Colonic mucosa (tissue), 4 donors: ENCODE data around the gene RABIF. TPM values are rescaled to one million over a fixed set of nuclear protein-coding genes. Genes with fewer than 3 reads are reported as not detected.
"Not testable (repeated sequence)": the region's sequence is repeated elsewhere in the genome, so short reads cannot be mapped to it uniquely, and the experiment has no call there.

Experiments used
- DNase-seq: peaks from one replicate; pipeline ENCODE4 v3.0.0-alpha.2; 2020
- H3K27ac ChIP-seq: fragments of 200-600 bp; one replicate; pipeline ENCODE4 v1.8.0; 2021
- H3K27me3 ChIP-seq: fragments of 200-600 bp; one replicate; pipeline ENCODE4 v1.8.0; 2021
- H3K36me3 ChIP-seq: fragments of 200-600 bp; one replicate; pipeline ENCODE4 v1.8.0; 2021
- H3K4me1 ChIP-seq: fragments of 200-600 bp; one replicate; pipeline ENCODE4 v1.8.0; 2021; ENCODE audit warnings: mild to moderate bottlenecking
- H3K4me3 ChIP-seq: fragments of 200-600 bp; one replicate; pipeline ENCODE4 v1.8.0; 2021
- H3K9ac ChIP-seq, 2 donors: one replicate each; pipeline ENCODE4 v1.7.0; 2013; ENCODE audit warnings: control low read depth in 2 of 2, low read depth in 2 of 2, low read length in 2 of 2
- H3K9me3 ChIP-seq: fragments of 200-600 bp; one replicate; pipeline ENCODE4 v1.8.0; 2021
- intact Hi-C: fragments of 100-400 bp; cut with DNase I; formaldehyde crosslinking; loops from one replicate; pipeline ENCODE4 v1.14.1; 2022
- total RNA-seq, 2 donors: library from RNA; stranded (reverse); fragmentation: NEBNext Ultra II Directional in 1 of 2; extraction: Animal tissue kit (Norgen Biotek cat#: 25700) in 1 of 2; gene quantifications; one replicate each; pipeline ENCODE4 v1.2.1, GENCODE V29; 2021
- TF ChIP-seq, protein P1 (sequence below): fragments of 200-600 bp; IDR thresholded peaks from one replicate; pipeline ENCODE4 v1.8.0; 2022; ENCODE audit warnings: antibody characterized with exemption, mild to moderate bottlenecking
- donor health status: healthy.
- donor health status: DM: no; HTN: no; CAD: no.
- donor health status: DM: no; HTN: no; CAD: no.

The RABIF gene
- 10 to 100 TPM; 11.9 to 12.0 TPM for total RNA-seq

DNA sequence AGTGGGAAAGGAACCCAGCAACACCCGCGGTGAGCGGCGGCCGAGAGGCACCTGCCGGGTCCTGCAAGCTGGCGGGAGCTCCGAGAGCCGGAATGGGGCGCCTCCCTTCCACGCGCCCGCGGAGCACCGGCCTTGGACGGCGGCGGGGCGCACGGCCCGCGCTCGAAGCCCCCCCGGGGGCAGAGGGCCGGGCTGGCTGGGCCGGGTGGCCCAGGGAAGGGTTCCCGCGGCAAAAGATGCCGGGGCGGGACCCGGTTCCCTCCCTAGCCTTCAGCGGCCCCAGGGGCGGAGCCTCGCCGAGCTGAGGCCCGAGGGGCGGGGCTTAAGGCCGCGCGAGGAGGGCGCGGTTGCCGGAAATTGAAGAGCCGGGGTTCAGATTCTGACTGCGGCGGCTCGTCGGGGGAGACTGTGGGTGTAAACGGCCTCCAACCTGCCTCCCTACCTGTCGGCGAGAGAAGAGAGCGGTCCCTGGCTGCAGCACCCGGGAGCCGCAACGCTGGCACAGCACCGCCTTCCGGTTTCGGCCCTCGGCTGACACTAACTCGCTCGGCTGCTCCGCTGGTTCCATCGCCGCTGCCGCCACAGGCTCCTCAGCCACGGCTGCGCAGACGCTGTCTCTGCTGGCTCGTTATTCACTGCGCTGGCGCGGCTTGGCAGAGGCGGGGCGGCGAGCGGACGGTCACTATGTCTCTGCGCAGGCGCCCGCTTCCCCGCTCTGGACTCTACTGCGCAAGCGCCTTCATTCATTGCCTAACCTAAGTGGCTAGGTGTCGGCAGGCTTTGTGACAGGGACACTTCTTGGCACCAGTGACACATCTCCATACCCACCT is at the start of gene RABIF:
TSS of gene RABIF (minus strand) at position 619 of the 830 bp plus-strand sequence. CDS start at position 568, 51 bp downstream.
- Histone ChIP-seq H3K27me3 (no peaks in the 10 kb centered on the region), H3K36me3 (no peaks in the 10 kb centered on the region), H3K4me3 (peak within 1 kb of the TSS; percentile 85), H3K27ac (peak within 1 kb of the TSS; percentile 99), H3K9ac (peak within 1 kb of the TSS; percentile 58 to 84), H3K4me1 (no peaks in the 10 kb centered on the region), H3K9me3 (no peaks in the 10 kb centered on the region)
- intact Hi-C loops, result no loop called here
- TF ChIP-seq, protein P1, sequence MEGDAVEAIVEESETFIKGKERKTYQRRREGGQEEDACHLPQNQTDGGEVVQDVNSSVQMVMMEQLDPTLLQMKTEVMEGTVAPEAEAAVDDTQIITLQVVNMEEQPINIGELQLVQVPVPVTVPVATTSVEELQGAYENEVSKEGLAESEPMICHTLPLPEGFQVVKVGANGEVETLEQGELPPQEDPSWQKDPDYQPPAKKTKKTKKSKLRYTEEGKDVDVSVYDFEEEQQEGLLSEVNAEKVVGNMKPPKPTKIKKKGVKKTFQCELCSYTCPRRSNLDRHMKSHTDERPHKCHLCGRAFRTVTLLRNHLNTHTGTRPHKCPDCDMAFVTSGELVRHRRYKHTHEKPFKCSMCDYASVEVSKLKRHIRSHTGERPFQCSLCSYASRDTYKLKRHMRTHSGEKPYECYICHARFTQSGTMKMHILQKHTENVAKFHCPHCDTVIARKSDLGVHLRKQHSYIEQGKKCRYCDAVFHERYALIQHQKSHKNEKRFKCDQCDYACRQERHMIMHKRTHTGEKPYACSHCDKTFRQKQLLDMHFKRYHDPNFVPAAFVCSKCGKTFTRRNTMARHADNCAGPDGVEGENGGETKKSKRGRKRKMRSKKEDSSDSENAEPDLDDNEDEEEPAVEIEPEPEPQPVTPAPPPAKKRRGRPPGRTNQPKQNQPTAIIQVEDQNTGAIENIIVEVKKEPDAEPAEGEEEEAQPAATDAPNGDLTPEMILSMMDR, result no peak
- DNase-seq, result peak; percentile 97

DNA sequence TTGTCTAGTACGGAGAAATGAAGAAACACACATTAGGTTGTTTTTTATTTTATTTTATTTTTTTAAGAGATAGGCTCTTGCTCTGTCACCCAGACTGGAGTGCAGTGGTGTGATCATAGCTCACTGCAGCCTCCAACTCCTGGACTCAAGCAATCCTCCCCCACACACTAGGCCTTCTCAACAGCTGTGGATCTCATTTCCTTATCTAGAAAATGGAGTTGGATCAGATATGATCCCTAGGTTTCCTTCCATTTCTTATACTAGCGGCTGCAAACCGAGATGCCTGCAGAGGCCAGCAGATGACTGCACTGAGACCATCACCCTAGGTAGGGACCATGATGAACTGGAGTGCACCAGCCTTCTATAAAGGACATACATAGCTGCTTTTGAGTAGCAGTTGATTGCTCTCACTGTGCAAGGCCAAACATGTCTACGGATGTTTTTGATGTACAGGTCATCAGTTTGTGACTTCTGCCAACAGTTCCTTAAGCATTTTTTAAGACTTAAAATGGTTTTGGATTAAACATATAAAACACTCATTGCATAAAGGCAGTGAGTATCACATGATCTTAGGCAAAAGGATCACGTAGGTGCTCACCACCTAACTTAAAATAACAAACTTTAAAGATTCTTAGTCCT is 49.5 kb upstream of the RABIF start:
- Histone ChIP-seq H3K27ac (no peak overlapping the region), H3K27me3 (no peaks in the 10 kb centered on the region), H3K4me1 (no peaks in the 10 kb centered on the region), H3K9ac (no peak overlapping the region), H3K9me3 (no peaks in the 10 kb centered on the region), H3K36me3 (peaks cover 18% of the 10 kb centered on the region), H3K4me3 (no peak overlapping the region)
- TF ChIP-seq, protein P1, result no peak
- DNase-seq, result no peak
- intact Hi-C loops, result no loop called here

DNA sequence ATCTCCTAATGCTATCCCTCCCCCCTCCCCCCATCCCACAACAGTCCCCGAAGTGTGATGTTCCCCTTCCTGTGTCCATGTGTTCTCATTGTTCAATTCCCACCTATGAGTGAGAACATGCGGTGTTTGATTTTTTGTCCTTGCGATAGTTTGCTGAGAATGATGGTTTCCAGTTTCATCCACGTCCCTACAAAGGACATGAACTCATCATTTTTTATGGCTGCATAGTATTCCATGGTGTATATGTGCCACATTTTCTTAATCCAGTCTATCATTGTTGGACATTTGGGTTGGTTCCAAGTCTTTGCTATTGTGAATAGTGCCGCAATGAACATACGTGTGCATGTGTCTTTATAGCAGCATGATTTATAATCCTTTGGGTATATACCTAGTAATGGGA is 47.5 kb upstream of the RABIF start:
- H3K4me1 ChIP-seq, H3K36me3 ChIP-seq, intact Hi-C loops, H3K9ac ChIP-seq, H3K9me3 ChIP-seq, DNase-seq, H3K27ac ChIP-seq, H3K4me3 ChIP-seq, H3K27me3 ChIP-seq: not testable (repeated sequence)

DNA sequence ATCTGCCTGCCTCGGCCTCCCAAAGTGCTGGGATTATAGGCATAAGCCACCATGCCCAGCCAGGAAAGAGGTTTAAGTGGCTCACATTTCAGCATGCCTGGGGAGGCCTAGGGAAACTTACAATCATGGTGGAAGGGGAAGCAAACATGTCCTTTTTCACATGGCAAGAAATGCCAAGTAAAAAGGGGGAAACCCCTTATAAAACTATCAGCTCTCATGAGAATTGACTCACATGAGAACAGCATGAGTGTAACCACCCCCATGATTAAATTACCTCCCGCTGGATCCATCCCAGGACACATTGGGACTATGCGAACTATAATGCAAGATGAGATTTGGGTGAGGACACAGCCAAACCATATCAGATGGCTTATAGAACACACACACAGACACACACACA is 46.9 kb upstream of the RABIF start:
- Histone ChIP-seq H3K9me3 (no peaks in the 10 kb centered on the region), H3K9ac (no peak overlapping the region), H3K27me3 (no peaks in the 10 kb centered on the region), H3K4me1 (no peaks in the 10 kb centered on the region), H3K4me3 (no peak overlapping the region), H3K36me3 (no peaks in the 10 kb centered on the region), H3K27ac (no peak overlapping the region)
- TF ChIP-seq, protein P1, result no peak
- intact Hi-C loops, result no loop called here
- no peak for DNase-seq

DNA sequence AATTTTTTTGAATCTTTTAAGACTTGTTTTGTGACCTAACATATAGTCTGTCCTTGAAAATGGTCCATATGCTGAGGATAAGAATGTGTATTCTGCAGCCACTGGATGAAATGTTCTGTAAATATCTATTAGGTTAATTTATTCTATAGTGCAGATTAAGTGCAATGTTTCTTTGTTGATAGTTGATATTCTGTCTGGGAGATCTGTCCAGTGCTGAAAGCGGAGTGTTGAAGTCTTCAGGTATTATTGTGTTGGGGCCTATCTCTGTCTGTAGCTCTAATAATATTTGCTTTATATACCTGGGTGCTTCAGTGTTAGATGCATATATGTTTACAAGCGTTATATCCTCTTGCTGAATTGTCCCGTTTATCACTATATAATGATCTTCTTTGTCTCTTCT is 45.8 kb upstream of the RABIF start:
- H3K4me3 ChIP-seq, result no peak overlapping the region
- DNase-seq, result no peak
- intact Hi-C loops, result no loop called here
- H3K27ac ChIP-seq, result no peak overlapping the region
- no peaks in the 10 kb centered on the region for H3K27me3 ChIP-seq
- H3K4me1 ChIP-seq, result no peaks in the 10 kb centered on the region
- TF ChIP-seq, protein P1, result no peak
- no peaks in the 10 kb centered on the region for H3K9me3 ChIP-seq
- no peaks in the 10 kb centered on the region for H3K36me3 ChIP-seq
- no peak overlapping the region for H3K9ac ChIP-seq

DNA sequence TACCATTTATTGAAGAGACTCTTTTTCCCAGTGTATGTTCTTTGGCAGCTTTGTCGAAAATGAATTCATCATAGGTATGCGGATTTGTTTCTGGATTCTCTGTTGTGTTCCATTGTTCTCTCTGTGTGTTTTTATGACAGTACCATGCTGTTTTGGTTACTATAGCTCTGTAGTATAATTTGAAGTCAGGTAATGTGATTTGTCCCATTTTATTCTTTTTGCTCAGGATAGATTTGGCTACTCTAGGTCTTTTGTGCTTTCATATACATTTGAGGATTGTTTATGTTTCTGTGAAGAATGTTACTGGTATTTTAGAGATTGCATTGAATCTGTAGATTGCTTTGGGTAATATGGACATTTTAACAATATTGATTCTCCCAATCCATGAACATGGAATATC is 43.5 kb upstream of the RABIF start:
- Histone ChIP-seq H3K4me3 (no peak overlapping the region), H3K9ac (no peak overlapping the region), H3K36me3 (no peaks in the 10 kb centered on the region), H3K27me3 (no peaks in the 10 kb centered on the region), H3K27ac (no peak overlapping the region), H3K4me1 (no peaks in the 10 kb centered on the region), H3K9me3 (no peaks in the 10 kb centered on the region)
- TF ChIP-seq, protein P1, result no peak
- intact Hi-C loops, result no loop called here
- no peak for DNase-seq
